Chondrocyte (in vitro differentiated cells): ENCODE data around the gene PRR13. TPM values are rescaled to one million over a fixed set of nuclear protein-coding genes. Genes with fewer than 3 reads are reported as not detected.

Source experiments
- DNase-seq: peaks from one replicate; pipeline ENCODE4 v3.0.0; 2021; ENCODE audit warnings: mixed read lengths, low spot score
- H3K27ac Mint-ChIP-seq: one replicate; pipeline ENCODE4 v1.8.0; 2021; ENCODE audit warnings: mild to moderate bottlenecking, moderate library complexity, mixed read lengths; ENCODE audit not compliant: unreplicated experiment
- H3K27me3 Mint-ChIP-seq: 2 replicates; pipeline ENCODE4 v1.8.0; 2021; ENCODE audit warnings: low read depth, mixed read lengths
- H3K36me3 Mint-ChIP-seq: 2 replicates; pipeline ENCODE4 v1.8.0; 2021; ENCODE audit warnings: low read depth, mixed read lengths
- H3K4me1 Mint-ChIP-seq: 2 replicates; pipeline ENCODE4 v1.8.0; 2021; ENCODE audit warnings: low read depth, mild to moderate bottlenecking, mixed read lengths
- H3K4me3 Mint-ChIP-seq: one replicate; pipeline ENCODE4 v1.8.0; 2021; ENCODE audit warnings: mild to moderate bottlenecking, moderate library complexity, mixed read lengths; ENCODE audit not compliant: unreplicated experiment
- H3K9me3 Mint-ChIP-seq: 2 replicates; pipeline ENCODE4 v1.8.0; 2021; ENCODE audit warnings: low read depth, mixed read lengths
- CTCF ChIP-seq: fragments of 200-600 bp; sonication (generic); IDR thresholded peaks from 2 replicates; pipeline ENCODE4 v1.5.0; 2021; ENCODE audit warnings: antibody characterized with exemption, mild to moderate bottlenecking, moderate library complexity
- total RNA-seq: library from RNA; stranded (reverse); gene quantifications from 3 replicates; pipeline ENCODE4 v1.2.1, GENCODE V29; 2021

PRR13 gene
- total RNA-seq, 1 donor from 2014 or later = 102 TPM

GRCh38 chr12:53467880-53468279 is 26.3 kb downstream of the PRR13 start:
- Mint-ChIP-seq H3K4me3 (no peak overlapping the region), H3K9me3 (no peaks in the 10 kb centered on the region), H3K27me3 (no peaks in the 10 kb centered on the region), H3K27ac (no peak overlapping the region), H3K36me3 (peaks cover 57% of the 10 kb centered on the region), H3K4me1 (peaks cover 22% of the 10 kb centered on the region)
- no peak for TF ChIP-seq CTCF
- DNase-seq = peak; percentile 37

GRCh38 chr12:53468282-53468681 is 26.7 kb downstream of the PRR13 start:
- Mint-ChIP-seq H3K4me3 (no peak overlapping the region), H3K27me3 (no peaks in the 10 kb centered on the region), H3K4me1 (peaks cover 20% of the 10 kb centered on the region), H3K36me3 (peaks cover 55% of the 10 kb centered on the region), H3K9me3 (no peaks in the 10 kb centered on the region), H3K27ac (no peak overlapping the region)
- no peak for TF ChIP-seq CTCF
- DNase-seq = no peak

- H3K9me3 Mint-ChIP-seq = no peaks in the 10 kb centered on the region
- no peak for DNase-seq
- H3K36me3 Mint-ChIP-seq = peaks cover 52% of the 10 kb centered on the region
- no peak overlapping the region for H3K4me3 Mint-ChIP-seq
- no peak for TF ChIP-seq CTCF
- peaks cover 37% of the 10 kb centered on the region for H3K4me1 Mint-ChIP-seq
- no peaks in the 10 kb centered on the region for H3K27me3 Mint-ChIP-seq
- peak overlapping the region; percentile 23 for H3K27ac Mint-ChIP-seq
These were observed 30.6 kb downstream of the PRR13 start for GRCh38 chr12:53472056-53472582.

GRCh38 chr12:53474077-53474476 is 32.5 kb downstream of the PRR13 start:
- peaks cover 41% of the 10 kb centered on the region for H3K36me3 Mint-ChIP-seq
- H3K9me3 Mint-ChIP-seq = no peaks in the 10 kb centered on the region
- H3K27ac Mint-ChIP-seq = peak overlapping the region; percentile 22
- TF ChIP-seq CTCF = no peak
- DNase-seq = no peak
- H3K4me3 Mint-ChIP-seq = no peak overlapping the region
- peaks cover 48% of the 10 kb centered on the region for H3K4me1 Mint-ChIP-seq
- no peaks in the 10 kb centered on the region for H3K27me3 Mint-ChIP-seq

GRCh38 chr12:53474819-53475218 is 33.3 kb downstream of the PRR13 start:
- Mint-ChIP-seq H3K4me1 (peaks cover 56% of the 10 kb centered on the region), H3K4me3 (no peak overlapping the region)
- TF ChIP-seq CTCF = no peak

More at GRCh38 chr12:53474819-53475218, 33.3 kb downstream of the PRR13 start:
- peak overlapping the region; percentile 80 for H3K27ac Mint-ChIP-seq
- H3K36me3 Mint-ChIP-seq = peaks cover 48% of the 10 kb centered on the region
- no peaks in the 10 kb centered on the region for H3K9me3 Mint-ChIP-seq
- peak; percentile 71 for DNase-seq
- no peaks in the 10 kb centered on the region for H3K27me3 Mint-ChIP-seq
